GM19438 (cell line): ENCODE results near the gene ACTMAP.
"Not testable (repeated sequence)": the region's sequence is repeated elsewhere in the genome, so short reads cannot be mapped to it uniquely, and the experiment has no call there.

ENCODE experiments used
- ATAC-seq: cut with Tn5 transposase; IDR thresholded peaks from one replicate; pipeline ENCODE4 v1.9.1; 2021; ENCODE audit warnings: low read depth; ENCODE audit not compliant: unreplicated experiment

ACTMAP gene

GRCh38 chr19:40776932-40777644, 26.8 kb upstream of the ACTMAP start:
- ATAC-seq: peak; percentile 56

- ATAC-seq: no peak
Measured at GRCh38 chr19:40776364-40776763, 26.1 kb upstream of the ACTMAP start.

DNA sequence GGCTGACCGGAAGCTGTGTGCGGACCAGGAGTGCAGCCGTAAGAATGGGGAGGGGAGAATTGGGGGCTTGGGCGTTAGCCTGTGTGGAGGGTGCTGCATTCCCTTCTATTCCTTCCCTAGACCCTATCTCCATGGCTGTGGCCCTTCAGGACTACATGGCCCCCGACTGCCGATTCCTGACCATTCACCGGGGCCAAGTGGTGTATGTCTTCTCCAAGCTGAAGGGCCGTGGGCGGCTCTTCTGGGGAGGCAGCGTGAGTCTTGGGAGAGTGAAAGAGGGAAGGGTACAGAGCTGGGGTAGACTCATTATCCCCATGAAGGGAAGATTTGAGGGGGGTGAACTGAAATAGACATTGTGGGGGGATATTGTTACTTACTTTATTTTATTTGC, 25.4 kb upstream of the ACTMAP start:
- no peak for ATAC-seq

GRCh38 chr19:40774916-40775631, 24.8 kb upstream of the ACTMAP start, which contains the start of gene MIA:
TSS of gene MIA (plus strand) at chr19:40775521. CDS start at chr19:40775543, 22 bp downstream.
- no peak for ATAC-seq

DNA sequence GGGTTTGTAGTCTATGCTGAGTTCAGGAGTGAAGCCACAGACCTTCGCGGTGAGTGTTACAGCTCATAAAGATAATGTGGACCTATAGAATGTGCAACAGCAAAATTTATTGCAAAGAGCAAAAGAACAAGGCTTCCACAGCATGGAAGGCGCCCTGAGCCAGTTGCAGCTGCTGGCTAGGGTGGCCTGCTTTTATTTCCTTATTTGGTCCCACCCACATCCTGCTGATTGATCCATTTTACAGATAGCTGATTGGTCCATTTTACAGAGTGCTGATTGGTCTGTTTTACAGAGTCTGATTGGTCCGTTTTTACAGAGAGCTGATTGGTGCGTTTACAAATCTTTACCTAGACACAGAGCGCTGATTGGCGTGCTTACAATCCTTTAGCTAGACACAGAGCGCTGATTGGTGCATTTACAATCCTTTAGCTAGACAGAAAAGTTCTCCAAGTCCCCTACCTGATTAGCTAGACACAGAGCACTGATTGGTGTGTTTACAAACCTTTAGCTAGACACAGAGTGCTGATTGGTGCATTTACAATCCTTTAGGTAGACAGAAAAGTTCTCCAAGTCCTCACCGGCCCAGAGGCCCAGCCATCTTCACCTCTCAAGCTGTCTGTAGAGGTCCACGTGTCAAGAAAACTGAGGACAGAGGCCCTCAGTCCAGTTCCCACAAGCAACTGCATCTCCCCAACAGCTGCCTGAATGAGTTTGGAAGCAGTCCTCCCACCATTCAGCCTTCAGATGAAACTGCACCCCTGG, 21.0 kb upstream of the ACTMAP start:
- ATAC-seq: not testable (repeated sequence)

DNA sequence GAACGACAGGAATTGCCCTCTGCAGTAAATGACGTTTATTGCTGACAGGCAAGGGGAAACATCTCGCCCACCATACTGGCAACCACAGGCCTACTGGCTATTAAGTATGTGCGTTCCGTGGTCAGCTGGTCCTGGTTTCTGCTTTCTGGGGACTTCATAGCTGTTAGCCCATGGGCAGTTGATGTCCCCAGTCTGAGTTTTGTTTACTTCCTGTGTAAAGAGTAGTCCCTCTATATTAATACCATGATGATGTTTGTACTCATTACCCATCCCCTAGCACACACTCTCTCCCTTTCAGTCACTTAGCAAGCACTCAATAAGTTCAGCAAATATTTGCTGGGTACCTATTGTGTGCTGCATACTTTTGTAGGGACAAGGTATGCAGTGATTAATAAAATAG, 18.6 kb upstream of the ACTMAP start:
- no peak for ATAC-seq

DNA sequence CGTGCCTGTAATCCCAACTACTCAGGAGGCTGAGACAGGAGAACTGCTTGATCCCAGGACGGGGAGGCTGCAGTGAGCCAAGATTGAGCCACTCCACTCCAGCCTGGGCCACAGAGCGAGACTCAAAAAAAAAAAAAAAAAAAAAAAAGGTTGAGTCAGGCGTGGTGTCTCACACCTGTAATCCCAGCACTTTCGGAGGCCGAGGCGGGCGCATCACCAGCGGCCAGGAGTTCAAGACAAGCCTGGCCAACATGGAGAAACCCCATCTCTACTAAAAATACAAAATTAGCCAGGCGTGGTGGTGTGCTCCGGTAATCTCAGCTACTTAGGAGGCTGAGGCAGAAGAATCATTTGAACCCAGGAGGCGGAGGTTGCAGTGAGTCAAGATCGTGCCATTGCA, 16.1 kb upstream of the ACTMAP start:
- ATAC-seq: not testable (repeated sequence)

- ATAC-seq: no peak
Measured at GRCh38 chr19:40763963-40764362, 13.7 kb upstream of the ACTMAP start.

GRCh38 chr19:40763526-40763925, 13.2 kb upstream of the ACTMAP start:
- no peak for ATAC-seq

GRCh38 chr19:40762754-40763470, 12.6 kb upstream of the ACTMAP start:
- no peak for ATAC-seq

DNA sequence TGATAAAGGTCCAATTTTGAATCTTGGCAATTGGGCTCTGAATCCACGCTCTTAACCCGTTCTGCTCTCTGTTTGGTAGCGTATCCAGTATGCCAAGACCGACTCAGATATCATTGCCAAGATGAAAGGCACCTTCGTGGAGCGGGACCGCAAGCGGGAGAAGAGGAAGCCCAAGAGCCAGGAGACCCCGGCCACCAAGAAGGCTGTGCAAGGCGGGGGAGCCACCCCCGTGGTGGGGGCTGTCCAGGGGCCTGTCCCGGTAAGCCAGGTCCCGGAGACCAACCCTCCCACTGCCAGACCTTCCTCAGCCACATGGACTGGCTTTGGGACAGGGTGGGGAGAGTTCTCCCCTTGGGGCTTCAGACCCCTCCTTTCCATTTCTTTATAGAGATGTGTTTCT, 9.1 kb upstream of the ACTMAP start:
- ATAC-seq: no peak

- ATAC-seq: no peak
Measured at GRCh38 chr19:40758491-40758890, 8.2 kb upstream of the ACTMAP start.

- no peak for ATAC-seq
Measured at GRCh38 chr19:40756502-40757110, 6.3 kb upstream of the ACTMAP start.

DNA sequence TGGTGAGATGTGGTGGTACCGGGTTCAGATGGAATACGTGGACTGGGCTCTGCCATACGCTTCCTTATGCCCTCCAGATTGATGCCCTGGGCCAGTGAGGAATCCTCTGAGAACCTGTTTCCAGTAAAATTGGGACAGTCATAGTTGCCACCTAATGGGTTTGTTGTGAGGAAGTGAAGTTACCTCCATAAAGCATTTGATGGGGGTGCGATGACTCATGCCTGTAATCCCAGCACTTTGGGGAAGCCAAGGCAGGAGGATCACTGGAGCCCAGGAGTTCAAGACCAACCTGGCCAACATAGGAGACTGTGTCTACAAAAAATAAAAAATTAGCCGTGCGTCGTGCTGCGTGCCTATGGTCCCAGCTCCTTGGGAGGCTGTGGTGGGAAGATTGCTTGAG, 5.5 kb upstream of the ACTMAP start:
- no peak for ATAC-seq

GRCh38 chr19:40755248-40755624, 5.0 kb upstream of the ACTMAP start:
- no peak for ATAC-seq

GRCh38 chr19:40754611-40755247, 4.5 kb upstream of the ACTMAP start:
- ATAC-seq: no peak

GRCh38 chr19:40752257-40752781, 2.0 kb upstream of the ACTMAP start:
- no peak for ATAC-seq

- peak; percentile 54 for ATAC-seq
Measured at GRCh38 chr19:40750874-40751537, 729 bp upstream of the ACTMAP start, which contains the start of gene SNRPA. TSS of gene SNRPA (plus strand) at chr19:40751203. CDS start at chr19:40751409, 206 bp downstream.

GRCh38 chr19:40747536-40747935, 2.7 kb downstream of the ACTMAP start:
- ATAC-seq: no peak
